SJSA1 (cell line): ENCODE data around the gene CRTC1. TPM values are rescaled to one million over a fixed set of nuclear protein-coding genes. Genes with fewer than 3 reads are reported as not detected.

ENCODE experiments used
- DNase-seq, 2 experiments: peaks; one replicate each; pipeline ENCODE4 v3.0.0-alpha.2; 2015 to 2020; ENCODE audit warnings: low spot score in 2 of 2, low read depth in 1 of 2
- H3K27ac ChIP-seq: fragments of 250-450 bp; sonication (Bioruptor Pico); 2 replicates; pipeline ENCODE4 v1.5.1; 2020; ENCODE audit warnings: mild to moderate bottlenecking, moderate library complexity
- H3K27me3 ChIP-seq: fragments of 250-450 bp; sonication (Bioruptor Pico); replicated peaks from 2 replicates; pipeline ENCODE4 v1.5.1; 2020; ENCODE audit warnings: mild to moderate bottlenecking, moderate library complexity
- H3K36me3 ChIP-seq: fragments of 250-450 bp; sonication (Bioruptor Pico); 2 replicates; pipeline ENCODE4 v1.5.1; 2020; ENCODE audit warnings: mild to moderate bottlenecking
- H3K4me1 ChIP-seq: fragments of 250-450 bp; sonication (Bioruptor Pico); replicated peaks from 2 replicates; pipeline ENCODE4 v1.6.1; 2021; ENCODE audit warnings: mild to moderate bottlenecking
- H3K4me3 ChIP-seq: fragments of 250-450 bp; sonication (Bioruptor Pico); 2 replicates; pipeline ENCODE4 v1.5.1; 2020; ENCODE audit warnings: mild to moderate bottlenecking
- H3K9me3 ChIP-seq: fragments of 250-450 bp; sonication (Bioruptor Pico); replicated peaks from 2 replicates; pipeline ENCODE4 v1.5.1; 2020; ENCODE audit warnings: mild to moderate bottlenecking
- total RNA-seq: library from RNA; depleted of rRNA; stranded (reverse); fragments of >200 nt; shearing (Covaris generic); gene quantifications from 2 replicates; pipeline ENCODE4 v1.2.3, GENCODE V29; 2014

The CRTC1 gene
- total RNA-seq, 1 experiment from 2014 or later, result 1.3 TPM

DNA sequence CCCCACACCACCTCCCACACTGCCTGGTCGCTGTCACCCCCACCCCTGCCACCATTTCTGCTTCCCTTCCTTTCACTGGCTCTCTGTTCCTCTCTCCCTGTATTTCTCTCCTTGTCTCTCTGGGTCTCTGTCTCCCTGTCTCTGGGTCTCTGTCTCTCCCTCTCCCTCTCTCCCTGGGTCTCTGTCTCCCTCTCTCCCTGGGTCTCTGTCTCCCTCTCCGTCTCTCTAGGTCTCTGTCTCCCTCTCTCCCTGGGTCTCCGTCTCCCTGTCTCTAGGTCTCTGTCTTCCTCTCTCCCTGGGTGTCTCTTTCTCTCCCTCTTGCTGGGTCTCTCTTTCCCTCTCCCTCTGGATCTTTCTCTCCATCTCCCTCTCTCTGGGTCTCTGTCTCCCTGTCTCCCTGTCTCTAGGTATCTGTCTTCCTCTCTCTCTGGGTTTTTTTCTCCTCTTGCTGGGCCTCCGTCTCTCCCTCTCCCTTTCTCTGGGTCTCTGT is 25.1 kb upstream of the CRTC1 start:
- Histone ChIP-seq H3K4me3 (no peak overlapping the region), H3K36me3 (no peaks in the 10 kb centered on the region), H3K9me3 (no peaks in the 10 kb centered on the region), H3K27me3 (no peaks in the 10 kb centered on the region), H3K27ac (no peak overlapping the region), H3K4me1 (peaks cover 26% of the 10 kb centered on the region)
- no peak for DNase-seq

DNA sequence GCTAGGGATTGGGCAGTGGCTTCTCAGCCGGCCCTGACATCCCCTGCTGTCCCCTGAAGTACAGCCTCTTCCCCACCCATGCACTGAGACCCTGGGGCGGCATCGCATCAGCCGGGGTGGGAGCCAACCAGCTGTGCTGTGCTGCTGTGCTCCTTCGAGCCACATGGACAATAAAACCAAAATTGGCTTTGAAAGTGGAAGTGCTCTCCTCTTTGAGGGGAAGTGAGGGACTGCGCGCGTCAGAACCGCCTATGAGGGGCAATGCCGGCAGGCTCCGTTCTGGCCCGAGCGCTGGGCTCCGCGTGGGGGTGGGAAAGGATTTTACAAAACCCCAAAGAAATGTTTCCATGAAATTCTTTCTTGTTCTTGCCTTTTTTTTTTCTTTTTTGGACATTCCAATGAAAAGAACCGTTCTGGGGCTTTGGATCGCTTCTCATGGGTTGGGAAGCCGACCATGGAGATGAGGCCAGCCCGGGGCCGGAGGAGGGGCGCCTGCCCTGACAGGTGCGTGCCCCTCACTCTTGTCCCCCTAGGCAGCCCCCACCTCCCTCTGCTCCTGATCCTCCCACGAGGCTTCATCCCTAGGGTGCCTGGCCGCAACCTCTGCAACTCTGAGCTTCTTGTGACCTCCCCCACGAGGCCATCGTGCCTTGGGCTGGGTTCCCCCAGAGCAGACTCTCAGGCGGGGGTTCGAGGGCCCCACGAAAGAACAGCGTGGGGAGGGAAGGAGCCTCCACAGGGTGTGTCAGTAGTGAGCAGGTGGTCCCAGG is 24.0 kb upstream of the CRTC1 start:
- Histone ChIP-seq H3K4me1 (peaks cover 27% of the 10 kb centered on the region), H3K4me3 (no peak overlapping the region), H3K9me3 (no peaks in the 10 kb centered on the region), H3K27ac (no peak overlapping the region), H3K27me3 (no peaks in the 10 kb centered on the region), H3K36me3 (no peaks in the 10 kb centered on the region)
- no peak for DNase-seq

DNA sequence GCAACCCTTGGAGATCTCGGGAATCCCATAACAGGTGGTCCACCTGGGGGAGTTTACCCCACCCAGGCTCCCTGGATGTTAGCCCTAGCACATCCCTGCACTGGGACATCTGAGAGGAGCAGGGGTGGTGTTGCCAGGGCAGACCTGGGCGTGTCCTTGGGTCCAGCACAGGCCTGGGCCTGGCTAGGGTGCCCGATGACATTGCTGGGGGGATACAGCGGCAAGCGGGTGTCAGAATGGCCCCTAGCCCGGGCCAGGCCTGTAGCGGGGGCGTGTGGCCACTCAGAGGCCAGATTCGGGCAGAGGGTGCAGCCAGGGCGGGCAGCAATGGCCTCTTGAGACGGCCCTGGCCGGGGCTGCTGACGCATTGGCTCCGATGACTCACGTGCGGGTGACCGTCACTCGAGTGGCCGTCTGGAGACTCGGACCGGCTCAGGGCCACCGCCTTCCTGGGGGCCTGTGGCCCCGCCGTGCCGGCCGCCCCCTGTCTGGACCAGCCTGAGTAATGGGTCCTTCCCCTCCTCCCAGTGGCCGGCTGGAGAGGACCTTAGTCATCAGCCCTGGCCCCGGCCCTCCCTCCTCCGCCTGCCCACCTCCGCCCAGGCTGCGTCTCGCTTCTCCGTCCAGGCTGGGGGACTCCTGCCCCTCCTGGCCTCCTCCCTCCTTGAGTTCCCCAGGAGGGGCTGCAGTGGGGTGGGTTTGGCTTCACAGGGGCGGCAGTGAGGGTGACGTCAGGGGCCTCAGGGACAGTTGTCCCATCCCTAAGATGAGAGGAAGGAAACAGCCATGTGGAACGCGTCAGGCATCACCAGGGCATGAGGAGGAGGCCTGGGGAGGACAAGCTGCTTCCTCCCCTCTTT is 23.2 kb upstream of the CRTC1 start:
- H3K27me3 ChIP-seq, result no peaks in the 10 kb centered on the region
- H3K4me1 ChIP-seq, result peaks cover 27% of the 10 kb centered on the region
- no peaks in the 10 kb centered on the region for H3K36me3 ChIP-seq
- DNase-seq, result peak; percentile 76 to 92
- no peaks in the 10 kb centered on the region for H3K9me3 ChIP-seq
- no peak overlapping the region for H3K4me3 ChIP-seq
- H3K27ac ChIP-seq, result 0 out of 2 replicates have a peak overlapping the region, but pooled peaks have one; percentile 15

DNA sequence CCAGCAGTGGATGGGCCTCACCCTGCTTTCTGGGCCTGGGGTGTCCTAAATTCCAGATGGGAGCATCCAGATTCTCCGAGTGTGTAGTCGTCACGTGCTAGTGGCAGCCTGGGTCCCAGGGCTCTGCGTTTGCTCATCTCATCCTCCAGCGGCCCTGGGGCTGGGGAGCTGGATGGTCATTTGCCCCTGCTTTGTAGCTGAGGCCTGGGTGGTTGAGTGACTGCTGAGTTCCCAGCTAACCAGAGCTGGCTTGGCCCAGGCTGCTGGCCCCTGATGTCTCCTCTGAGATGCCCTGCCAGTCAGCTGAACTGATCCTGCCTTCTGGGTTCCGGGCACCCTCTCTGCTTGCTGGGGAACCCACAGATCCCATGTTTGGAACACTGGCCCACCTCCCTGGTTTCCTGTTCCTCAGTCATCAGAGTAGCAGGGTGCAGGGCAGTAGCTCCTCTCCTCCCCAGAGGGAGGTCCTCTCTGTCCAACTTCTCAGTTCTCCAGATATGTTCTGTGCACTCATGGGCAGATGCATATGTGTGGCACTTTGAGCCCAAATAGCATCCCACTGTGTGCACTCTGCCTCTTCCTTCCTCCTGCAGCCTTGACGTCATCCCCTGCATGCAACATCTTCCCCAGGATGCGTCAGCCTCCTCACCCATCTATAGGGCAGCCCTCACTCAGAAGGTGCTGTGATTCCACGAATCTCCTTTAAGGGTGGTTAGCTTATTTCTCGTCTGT is 22.4 kb upstream of the CRTC1 start:
- no peak overlapping the region for H3K4me3 ChIP-seq
- no peak for DNase-seq
- no peaks in the 10 kb centered on the region for H3K36me3 ChIP-seq
- no peaks in the 10 kb centered on the region for H3K27me3 ChIP-seq
- no peaks in the 10 kb centered on the region for H3K9me3 ChIP-seq
- 0 out of 2 replicates have a peak overlapping the region, but pooled peaks have one; percentile 15 for H3K27ac ChIP-seq
- H3K4me1 ChIP-seq, result peaks cover 27% of the 10 kb centered on the region

DNA sequence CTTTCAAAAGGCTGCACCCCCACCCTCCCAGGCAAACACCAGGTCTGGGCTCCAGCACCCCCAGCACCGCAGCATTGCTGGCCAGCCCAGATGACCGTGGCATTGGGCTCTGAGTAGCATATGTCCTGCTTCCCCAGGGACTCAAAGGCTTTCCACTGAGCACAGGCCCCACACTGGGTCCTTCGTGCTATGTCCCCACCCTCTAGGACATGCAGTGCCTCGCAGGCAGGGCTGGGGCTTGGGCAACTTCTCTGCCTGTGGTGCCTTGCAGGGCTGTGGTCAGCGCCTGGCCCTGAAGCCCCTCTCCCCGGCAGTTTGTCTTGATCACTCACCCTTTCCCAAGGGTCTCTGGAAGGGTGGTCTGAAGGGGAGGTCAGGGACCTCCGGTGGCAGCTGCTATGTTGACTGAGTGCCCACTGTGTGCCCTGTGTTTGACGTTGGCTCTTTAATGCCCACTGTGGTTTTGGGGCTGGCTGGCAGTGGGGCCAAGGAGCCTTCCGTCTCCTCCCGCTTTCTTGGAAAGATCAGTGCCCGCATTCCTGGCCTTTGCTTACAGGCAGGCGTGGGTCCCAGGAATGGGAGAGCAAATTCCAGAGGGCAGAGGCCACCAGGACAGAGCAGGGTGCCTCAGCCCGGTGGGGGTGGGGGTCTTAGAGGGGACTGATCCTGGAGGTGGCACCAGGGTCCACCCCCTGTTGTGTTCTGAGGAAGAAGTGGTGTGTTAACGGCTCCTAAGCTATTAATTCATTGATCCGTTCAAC is 20.3 kb upstream of the CRTC1 start:
- Histone ChIP-seq H3K27ac (no peak overlapping the region), H3K4me3 (no peak overlapping the region), H3K9me3 (no peaks in the 10 kb centered on the region), H3K27me3 (no peaks in the 10 kb centered on the region), H3K4me1 (peaks cover 27% of the 10 kb centered on the region), H3K36me3 (0 out of 2 replicates have a peak, but pooled peaks cover 2% of the 10 kb centered on the region)
- DNase-seq, result no peak

DNA sequence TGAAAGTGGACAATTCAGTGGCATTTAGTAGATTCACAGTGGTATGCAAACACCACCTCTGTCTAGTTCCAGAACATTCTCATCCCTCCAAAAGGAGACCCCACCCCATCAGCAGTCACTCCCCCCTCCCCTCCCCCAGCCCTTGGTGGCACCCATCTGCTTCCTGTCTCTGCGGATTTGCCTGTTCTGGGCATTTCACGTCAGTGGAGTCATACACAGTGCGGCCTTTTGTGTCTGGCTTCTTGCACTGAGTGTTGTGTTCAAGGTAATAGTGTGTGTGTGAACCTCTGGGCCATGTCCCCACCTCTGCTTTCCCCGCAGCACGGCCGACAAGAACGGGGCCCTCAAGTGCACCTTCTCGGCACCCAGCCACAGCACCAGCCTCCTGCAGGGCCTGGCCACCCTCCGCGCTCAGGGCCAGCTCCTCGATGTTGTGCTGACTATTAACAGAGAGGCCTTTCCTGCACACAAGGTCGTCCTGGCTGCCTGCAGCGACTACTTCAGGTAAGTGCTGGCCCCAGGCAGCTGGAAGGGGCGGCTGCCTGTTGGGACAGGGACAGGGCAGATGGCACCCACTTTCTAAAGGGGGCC is 19.4 kb upstream of the CRTC1 start:
- H3K36me3 ChIP-seq, result peaks cover 8% of the 10 kb centered on the region
- H3K27ac ChIP-seq, result no peak overlapping the region
- peaks cover 28% of the 10 kb centered on the region for H3K4me1 ChIP-seq
- H3K4me3 ChIP-seq, result no peak overlapping the region
- no peaks in the 10 kb centered on the region for H3K9me3 ChIP-seq
- H3K27me3 ChIP-seq, result no peaks in the 10 kb centered on the region
- DNase-seq, result no peak

DNA sequence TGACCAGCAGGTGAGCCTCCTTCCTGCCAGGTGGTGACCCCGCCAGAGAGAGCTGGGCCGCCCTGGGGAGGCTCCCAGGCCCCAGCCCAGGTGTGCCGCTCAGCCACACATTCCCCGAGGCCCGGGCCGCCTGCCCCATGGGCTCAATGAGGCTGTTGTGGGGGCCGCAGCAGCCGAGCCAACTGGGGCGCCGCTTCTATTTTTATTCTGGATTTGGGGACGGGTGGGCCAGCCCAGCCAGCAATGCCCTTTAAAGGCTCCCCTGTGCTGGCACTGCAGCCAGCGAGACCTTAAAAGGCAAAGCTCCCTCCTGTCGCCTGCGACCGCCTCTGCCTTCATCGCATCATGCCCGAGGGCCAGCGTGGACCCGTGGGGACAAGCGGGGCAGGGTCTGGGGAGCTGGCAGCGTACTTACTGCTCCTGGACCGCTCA is 17.7 kb upstream of the CRTC1 start:
- Histone ChIP-seq H3K27me3 (no peaks in the 10 kb centered on the region), H3K9me3 (no peaks in the 10 kb centered on the region), H3K4me1 (peaks cover 26% of the 10 kb centered on the region), H3K27ac (no peak overlapping the region), H3K36me3 (peaks cover 18% of the 10 kb centered on the region), H3K4me3 (no peak overlapping the region)
- DNase-seq, result no peak

DNA sequence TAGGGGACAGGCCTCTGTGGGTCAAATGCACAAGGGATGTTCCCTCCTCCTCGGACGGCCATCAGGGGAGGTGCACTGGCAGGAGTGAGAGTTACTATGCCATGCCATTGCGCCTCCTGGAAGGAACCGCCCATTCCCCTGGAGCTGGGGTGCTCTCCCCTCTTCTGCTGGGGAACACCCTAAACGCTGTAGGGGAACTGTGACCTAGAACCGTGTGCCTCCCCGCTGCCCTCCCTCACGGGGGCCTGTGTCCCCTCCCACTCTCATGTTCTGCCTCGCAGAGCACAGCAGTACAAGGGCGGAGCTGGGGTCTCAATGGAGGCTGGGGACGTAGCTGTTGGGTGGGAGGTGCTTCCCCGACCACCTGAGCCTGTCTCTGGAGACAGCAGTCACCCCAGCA is 17.2 kb upstream of the CRTC1 start:
- H3K27ac ChIP-seq, result no peak overlapping the region
- no peak overlapping the region for H3K4me3 ChIP-seq
- DNase-seq, result no peak
- no peaks in the 10 kb centered on the region for H3K9me3 ChIP-seq
- peaks cover 18% of the 10 kb centered on the region for H3K36me3 ChIP-seq
- peaks cover 21% of the 10 kb centered on the region for H3K4me1 ChIP-seq
- H3K27me3 ChIP-seq, result no peaks in the 10 kb centered on the region

DNA sequence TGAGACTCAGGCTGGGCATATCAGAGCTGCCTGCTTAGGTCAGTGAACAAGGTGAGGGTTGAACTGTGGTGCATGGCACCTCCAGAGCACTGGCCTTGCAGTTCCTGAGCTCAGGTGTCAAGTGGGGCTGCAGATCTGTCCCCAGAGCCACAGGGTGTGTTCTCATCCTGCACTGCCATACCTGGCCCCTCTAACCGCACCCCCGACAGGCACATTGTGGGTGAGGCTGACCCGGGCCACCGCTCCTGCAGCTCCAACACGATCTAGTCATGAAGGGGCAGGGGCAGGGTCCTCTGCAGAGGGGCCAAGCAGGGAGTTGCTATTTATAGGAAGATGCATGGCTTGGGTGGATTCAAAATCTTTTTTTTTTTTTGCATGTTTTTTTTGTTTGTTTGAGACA is 16.7 kb upstream of the CRTC1 start:
- H3K27me3 ChIP-seq, result no peaks in the 10 kb centered on the region
- H3K4me3 ChIP-seq, result no peak overlapping the region
- peaks cover 19% of the 10 kb centered on the region for H3K4me1 ChIP-seq
- DNase-seq, result no peak
- H3K9me3 ChIP-seq, result no peaks in the 10 kb centered on the region
- no peak overlapping the region for H3K27ac ChIP-seq
- H3K36me3 ChIP-seq, result peaks cover 18% of the 10 kb centered on the region

DNA sequence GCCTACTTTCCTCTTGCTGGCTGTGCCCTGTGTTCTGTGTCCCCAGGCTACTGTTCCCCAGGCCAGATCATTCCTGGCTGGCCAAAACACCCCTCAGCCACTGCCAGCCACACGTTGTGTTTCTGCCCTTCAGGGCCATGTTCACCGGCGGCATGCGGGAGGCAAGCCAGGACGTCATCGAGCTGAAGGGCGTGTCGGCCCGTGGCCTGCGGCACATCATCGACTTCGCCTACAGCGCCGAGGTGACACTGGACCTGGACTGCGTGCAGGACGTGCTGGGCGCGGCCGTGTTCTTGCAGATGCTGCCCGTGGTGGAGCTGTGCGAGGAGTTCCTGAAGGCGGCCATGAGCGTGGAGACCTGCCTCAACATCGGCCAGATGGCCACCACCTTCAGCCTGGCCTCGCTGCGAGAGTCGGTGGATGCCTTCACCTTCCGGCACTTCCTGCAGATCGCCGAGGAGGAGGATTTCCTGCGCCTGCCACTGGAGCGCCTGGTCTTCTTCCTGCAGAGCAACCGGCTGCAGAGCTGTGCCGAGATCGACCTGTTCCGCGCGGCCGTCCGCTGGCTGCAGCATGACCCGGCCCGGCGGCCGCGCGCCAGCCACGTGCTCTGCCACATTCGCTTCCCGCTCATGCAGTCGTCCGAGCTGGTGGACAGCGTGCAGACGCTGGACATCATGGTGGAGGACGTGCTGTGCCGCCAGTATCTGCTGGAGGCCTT is 15.8 kb upstream of the CRTC1 start:
- Histone ChIP-seq H3K9me3 (no peaks in the 10 kb centered on the region), H3K27me3 (no peaks in the 10 kb centered on the region), H3K4me1 (peaks cover 19% of the 10 kb centered on the region), H3K27ac (no peak overlapping the region), H3K4me3 (no peak overlapping the region), H3K36me3 (peaks cover 18% of the 10 kb centered on the region)
- DNase-seq, result no peak

DNA sequence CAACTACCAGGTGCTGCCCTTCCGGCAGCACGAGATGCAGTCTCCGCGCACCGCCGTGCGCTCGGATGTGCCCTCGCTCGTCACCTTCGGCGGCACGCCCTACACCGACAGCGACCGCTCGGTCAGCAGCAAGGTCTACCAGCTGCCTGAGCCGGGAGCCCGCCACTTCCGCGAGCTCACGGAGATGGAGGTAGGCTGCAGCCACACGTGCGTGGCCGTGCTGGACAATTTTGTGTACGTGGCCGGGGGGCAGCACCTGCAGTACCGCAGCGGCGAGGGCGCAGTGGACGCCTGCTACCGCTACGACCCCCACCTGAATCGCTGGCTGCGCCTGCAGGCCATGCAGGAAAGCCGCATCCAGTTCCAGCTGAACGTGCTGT is 15.2 kb upstream of the CRTC1 start:
- Histone ChIP-seq H3K36me3 (peaks cover 18% of the 10 kb centered on the region), H3K4me3 (no peak overlapping the region), H3K27ac (no peak overlapping the region), H3K9me3 (no peaks in the 10 kb centered on the region), H3K27me3 (no peaks in the 10 kb centered on the region), H3K4me1 (peaks cover 14% of the 10 kb centered on the region)
- DNase-seq, result no peak

DNA sequence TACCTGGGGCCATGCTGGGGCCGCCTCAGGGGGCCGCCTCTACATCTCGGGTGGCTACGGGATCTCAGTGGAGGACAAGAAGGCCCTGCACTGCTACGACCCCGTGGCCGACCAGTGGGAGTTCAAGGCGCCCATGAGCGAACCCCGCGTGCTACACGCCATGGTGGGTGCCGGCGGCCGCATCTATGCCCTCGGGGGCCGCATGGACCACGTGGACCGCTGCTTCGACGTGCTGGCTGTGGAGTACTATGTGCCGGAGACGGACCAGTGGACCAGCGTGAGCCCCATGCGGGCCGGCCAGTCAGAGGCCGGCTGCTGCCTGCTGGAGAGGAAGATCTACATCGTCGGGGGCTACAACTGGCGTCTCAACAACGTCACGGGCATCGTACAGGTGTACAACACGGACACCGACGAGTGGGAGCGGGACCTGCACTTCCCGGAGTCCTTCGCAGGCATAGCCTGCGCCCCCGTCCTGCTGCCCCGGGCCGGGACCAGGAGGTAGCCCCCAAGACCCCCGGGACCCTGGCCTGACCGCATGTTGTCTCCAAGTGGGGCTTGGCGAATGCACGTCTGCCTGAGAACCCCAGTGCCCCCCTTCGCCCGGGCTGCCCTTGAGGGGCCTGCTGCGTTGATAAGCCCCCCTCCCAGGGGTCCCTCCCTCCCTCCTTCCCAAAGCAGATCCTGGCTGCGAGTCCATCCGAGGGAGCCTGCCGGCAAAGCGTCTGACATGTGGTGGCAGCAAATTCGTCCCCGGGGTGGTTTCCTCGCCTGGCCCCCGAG is 14.5 kb upstream of the CRTC1 start:
- H3K27me3 ChIP-seq, result no peaks in the 10 kb centered on the region
- H3K27ac ChIP-seq, result no peak overlapping the region
- peaks cover 18% of the 10 kb centered on the region for H3K36me3 ChIP-seq
- no peak for DNase-seq
- H3K4me1 ChIP-seq, result peaks cover 11% of the 10 kb centered on the region
- no peaks in the 10 kb centered on the region for H3K9me3 ChIP-seq
- H3K4me3 ChIP-seq, result no peak overlapping the region
